Kidney epithelial cell (primary cell): ENCODE results near the gene PNMA8C. TPM values are rescaled to one million over a fixed set of nuclear protein-coding genes. Genes with fewer than 3 reads are reported as not detected.
"Not testable (repeated sequence)": the region's sequence is repeated elsewhere in the genome, so short reads cannot be mapped to it uniquely, and the experiment has no call there.

ENCODE experiments used
- DNase-seq: peaks from one replicate; pipeline ENCODE4 v3.0.0-alpha.2; 2010; ENCODE audit warnings: low read depth
- H3K27me3 ChIP-seq: 2 replicates; pipeline ENCODE4 v1.6.0; 2011; ENCODE audit warnings: low read length; ENCODE audit not compliant: control insufficient read depth, insufficient read depth
- H3K36me3 ChIP-seq: 2 replicates; pipeline ENCODE4 v1.5.1; 2011; ENCODE audit warnings: low read length; ENCODE audit not compliant: control insufficient read depth, insufficient read depth
- H3K4me3 ChIP-seq: 2 replicates; pipeline ENCODE4 v1.5.1; 2011; ENCODE audit warnings: low read depth, mild to moderate bottlenecking, control low read depth, low read length
- total RNA-seq: library from RNA; depleted of rRNA; stranded (reverse); fragments of >200 nt; gene quantifications from 2 replicates; pipeline ENCODE4 v1.2.3, GENCODE V29; 2015
- TF ChIP-seq, protein P1 (sequence below): IDR thresholded peaks from 2 replicates; pipeline ENCODE4 v1.5.1; 2011; ENCODE audit warnings: mild to moderate bottlenecking, moderate library complexity, low read length, control low read depth, inconsistent platforms; ENCODE audit not compliant: insufficient read depth, poor library complexity, severe bottlenecking

PNMA8C gene
- total RNA-seq, 1 donor from 2014 or later = 0.25 TPM

DNA sequence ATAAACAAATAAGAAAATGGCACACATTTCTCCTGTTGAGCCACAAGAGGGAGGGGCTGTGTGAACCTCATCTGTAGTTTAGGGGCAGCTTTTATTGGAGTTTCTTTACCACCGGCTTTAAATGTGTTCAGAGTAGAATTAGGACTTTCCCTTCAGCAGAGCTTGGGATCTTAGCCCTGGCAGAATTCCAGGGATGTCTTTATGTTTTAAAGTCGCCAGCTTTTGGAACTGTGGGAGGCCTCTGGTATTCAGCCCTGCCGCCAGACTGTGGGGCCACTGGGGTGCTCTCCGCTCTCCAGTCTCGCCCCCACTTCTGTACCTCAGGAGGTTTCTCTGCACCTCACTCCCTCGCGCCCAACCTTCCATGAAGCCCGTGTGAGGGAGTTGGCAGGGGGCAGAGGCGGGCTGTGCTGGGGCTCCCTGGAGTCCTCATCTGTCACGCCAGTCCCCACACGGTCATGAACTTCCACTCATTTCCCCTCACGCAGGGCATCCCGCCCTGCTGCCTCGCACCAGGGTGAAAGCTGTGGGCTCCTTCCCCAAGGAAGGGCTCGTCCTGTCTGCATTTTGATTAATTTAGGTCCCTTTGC is 46.9 kb downstream of the PNMA8C start:
- Histone ChIP-seq H3K4me3 (no peak overlapping the region), H3K36me3 (peaks cover 3% of the 10 kb centered on the region), H3K27me3 (no peaks in the 10 kb centered on the region)
- DNase-seq = no peak
- TF ChIP-seq, protein P1, sequence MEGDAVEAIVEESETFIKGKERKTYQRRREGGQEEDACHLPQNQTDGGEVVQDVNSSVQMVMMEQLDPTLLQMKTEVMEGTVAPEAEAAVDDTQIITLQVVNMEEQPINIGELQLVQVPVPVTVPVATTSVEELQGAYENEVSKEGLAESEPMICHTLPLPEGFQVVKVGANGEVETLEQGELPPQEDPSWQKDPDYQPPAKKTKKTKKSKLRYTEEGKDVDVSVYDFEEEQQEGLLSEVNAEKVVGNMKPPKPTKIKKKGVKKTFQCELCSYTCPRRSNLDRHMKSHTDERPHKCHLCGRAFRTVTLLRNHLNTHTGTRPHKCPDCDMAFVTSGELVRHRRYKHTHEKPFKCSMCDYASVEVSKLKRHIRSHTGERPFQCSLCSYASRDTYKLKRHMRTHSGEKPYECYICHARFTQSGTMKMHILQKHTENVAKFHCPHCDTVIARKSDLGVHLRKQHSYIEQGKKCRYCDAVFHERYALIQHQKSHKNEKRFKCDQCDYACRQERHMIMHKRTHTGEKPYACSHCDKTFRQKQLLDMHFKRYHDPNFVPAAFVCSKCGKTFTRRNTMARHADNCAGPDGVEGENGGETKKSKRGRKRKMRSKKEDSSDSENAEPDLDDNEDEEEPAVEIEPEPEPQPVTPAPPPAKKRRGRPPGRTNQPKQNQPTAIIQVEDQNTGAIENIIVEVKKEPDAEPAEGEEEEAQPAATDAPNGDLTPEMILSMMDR = no peak

DNA sequence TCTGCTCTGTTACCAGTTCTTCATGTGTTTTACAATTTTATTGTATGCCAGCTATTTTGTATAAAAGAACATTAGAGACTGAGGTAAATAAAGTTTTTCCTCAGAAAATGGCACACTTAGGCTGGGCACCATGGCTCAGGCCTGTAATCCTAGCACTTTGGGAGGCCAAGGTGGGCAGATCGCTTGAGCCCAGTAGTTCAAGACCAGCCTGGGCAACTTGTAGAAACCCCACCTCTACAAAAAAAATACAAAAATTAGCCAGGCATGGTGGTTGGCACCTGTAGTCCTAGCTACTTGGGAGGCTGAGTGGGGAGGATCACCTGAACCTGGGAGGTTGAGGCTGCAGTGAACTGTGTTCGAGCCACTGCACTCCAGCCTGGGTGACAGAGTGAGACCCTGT is 47.4 kb downstream of the PNMA8C start:
- peaks cover 4% of the 10 kb centered on the region for H3K36me3 ChIP-seq
- TF ChIP-seq, protein P1 = no peak
- no peak for DNase-seq

DNA sequence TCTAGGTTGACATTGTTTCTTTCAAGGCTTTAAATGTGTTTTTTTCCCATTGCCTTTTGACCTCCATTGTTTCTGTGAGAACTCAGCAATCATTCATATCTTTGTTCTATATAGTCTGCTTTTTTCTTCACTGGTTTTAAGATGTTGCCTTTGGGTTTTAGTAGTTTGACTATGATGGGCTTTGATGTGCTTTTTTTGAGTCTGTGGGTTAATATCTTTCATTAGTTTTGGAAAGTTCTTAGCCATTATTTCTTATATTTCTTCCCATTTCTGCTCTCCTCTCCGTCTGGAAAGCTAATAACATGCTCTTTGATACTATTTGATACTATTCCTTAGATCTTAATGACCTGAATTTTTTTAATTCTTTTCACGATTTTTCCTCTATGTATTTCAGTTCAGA is 48.0 kb downstream of the PNMA8C start:
- Histone ChIP-seq H3K4me3 (no peak overlapping the region), H3K27me3 (no peaks in the 10 kb centered on the region), H3K36me3 (peaks cover 6% of the 10 kb centered on the region)
- no peak for DNase-seq
- TF ChIP-seq, protein P1 = no peak

More for the DNA sequence above, 47.4 kb downstream of the PNMA8C start:
- Histone ChIP-seq H3K27me3 (no peaks in the 10 kb centered on the region), H3K4me3 (no peak overlapping the region)

DNA sequence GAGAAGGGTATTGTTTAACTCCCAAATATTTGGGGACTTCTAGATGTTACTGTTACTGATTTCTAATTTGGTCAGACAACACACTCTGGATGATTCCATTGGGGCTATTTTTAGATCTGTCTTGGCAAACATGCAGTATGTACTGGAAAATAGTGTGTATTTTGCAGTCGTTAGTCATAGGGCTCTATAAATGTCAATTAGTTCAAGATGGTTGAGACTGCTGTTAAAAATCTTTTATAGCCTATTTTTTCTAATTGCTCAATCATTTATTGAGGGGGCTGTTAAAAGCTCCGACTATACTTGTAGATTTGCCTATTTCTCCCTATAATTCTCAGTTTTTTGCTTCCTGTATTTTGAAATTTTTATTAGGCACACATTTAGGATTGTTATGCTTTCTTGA is 50.5 kb downstream of the PNMA8C start:
- no peak for DNase-seq
- peaks cover 3% of the 10 kb centered on the region for H3K36me3 ChIP-seq
- no peak overlapping the region for H3K4me3 ChIP-seq
- TF ChIP-seq, protein P1 = no peak
- H3K27me3 ChIP-seq = no peaks in the 10 kb centered on the region

DNA sequence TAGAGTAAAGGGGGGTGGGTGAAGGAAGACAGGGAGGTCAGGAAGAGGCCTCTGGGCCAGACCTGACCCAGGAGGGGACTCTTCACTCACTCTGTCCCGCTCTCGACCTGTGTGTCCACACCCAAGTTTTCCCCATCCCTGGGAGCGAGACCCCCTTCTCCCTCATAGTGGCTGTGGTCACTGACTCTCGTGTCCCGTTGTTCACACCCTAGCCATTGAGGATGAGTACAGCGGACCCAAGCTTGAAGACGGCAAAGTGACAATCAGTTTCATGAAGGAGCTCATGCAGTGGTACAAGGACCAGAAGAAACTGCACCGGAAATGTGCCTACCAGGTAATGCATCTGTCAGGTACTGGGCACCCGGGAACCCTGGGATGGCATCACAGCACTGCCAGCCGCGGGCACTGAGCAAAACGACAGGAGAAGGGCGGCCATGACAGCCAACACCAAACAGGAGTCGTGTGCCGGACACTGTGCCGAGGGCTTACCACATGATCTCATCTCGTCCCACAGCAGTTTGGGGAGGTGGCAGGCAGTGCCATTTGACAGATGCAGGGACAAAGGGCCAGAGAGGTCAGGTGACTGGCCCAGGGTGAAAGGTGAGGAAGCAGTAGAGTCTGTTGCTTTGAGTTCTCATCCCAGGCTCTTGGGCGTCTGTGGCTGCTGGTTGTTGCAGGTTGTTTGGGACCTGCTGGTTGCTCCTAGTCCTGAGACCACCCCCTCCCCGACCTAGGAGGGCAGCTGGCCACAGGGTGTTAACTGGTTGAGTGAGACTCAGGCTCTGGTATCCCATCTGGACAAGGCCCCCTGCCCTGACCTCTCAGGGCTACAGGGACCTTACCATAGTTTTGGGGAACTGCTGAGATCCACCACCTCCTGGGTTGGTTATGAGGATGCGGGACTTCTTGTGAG is 52.2 kb downstream of the PNMA8C start:
- DNase-seq = no peak
- Histone ChIP-seq H3K27me3 (no peaks in the 10 kb centered on the region), H3K4me3 (no peak overlapping the region), H3K36me3 (peaks cover 3% of the 10 kb centered on the region)
- TF ChIP-seq, protein P1 = no peak

DNA sequence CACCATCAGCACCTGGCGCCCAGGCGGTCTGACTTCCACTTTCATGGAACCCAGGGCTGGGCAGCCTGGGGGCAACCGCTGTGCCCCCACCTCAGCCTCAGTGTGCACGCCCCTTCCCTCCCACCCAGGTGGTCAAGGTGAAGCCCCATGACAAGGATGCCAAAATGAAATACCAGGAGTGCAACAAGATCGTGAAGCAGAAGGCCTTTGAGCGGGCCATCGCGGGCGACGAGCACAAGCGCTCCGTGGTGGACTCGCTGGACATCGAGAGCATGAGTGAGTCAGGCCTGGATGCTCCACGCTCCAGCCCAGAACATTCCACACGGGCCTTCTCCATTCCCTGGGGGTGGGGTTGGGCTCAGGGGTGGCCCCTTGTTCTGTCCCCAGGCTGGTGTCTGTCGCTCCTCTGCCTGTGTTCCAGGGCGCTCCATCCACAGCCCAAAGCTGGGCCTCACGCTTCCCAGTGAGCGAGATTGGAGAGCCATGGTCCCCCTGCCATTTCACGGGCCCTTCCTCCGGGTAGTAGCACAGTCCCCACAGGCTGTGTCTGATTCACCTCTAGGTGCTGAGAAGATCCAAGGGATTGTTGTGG is 53.2 kb downstream of the PNMA8C start:
- H3K4me3 ChIP-seq, H3K36me3 ChIP-seq, H3K27me3 ChIP-seq, DNase-seq: not testable (repeated sequence)
